Activated naive CD8-positive, alpha-beta T cell treated with anti-CD3 and anti-CD28 coated beads for 36 hours (primary cell): ENCODE measurements around the gene TTLL11. TPM values are rescaled to one million over a fixed set of nuclear protein-coding genes. Genes with fewer than 3 reads are reported as not detected.
"Not testable (repeated sequence)": the region's sequence is repeated elsewhere in the genome, so short reads cannot be mapped to it uniquely, and the experiment has no call there.

Experiments used
- DNase-seq: peaks from one replicate; pipeline ENCODE4 v3.0.0; 2021
- H3K27ac Mint-ChIP-seq: one replicate; pipeline ENCODE4 v1.8.0; 2022; ENCODE audit warnings: mild to moderate bottlenecking, moderate library complexity, mixed read lengths
- H3K27me3 Mint-ChIP-seq: one replicate; pipeline ENCODE4 v1.8.0; 2022; ENCODE audit warnings: mild to moderate bottlenecking, mixed read lengths
- H3K36me3 Mint-ChIP-seq: one replicate; pipeline ENCODE4 v1.8.0; 2021; ENCODE audit warnings: mild to moderate bottlenecking, mixed read lengths
- H3K4me1 Mint-ChIP-seq: one replicate; pipeline ENCODE4 v1.8.0; 2021; ENCODE audit warnings: mixed read lengths
- H3K4me3 Mint-ChIP-seq: one replicate; pipeline ENCODE4 v1.8.0; 2022; ENCODE audit warnings: mild to moderate bottlenecking, moderate library complexity, mixed read lengths
- H3K9me3 Mint-ChIP-seq: one replicate; pipeline ENCODE4 v1.8.0; 2022; ENCODE audit warnings: mixed read lengths
- total RNA-seq, 2 experiments: library from RNA; stranded (reverse); gene quantifications; one replicate each; pipeline ENCODE4 v1.2.3, GENCODE V29; 2021

Gene TTLL11
- total RNA-seq, 2 experiments from 2014 or later = 2.5 to 2.8 TPM

GRCh38 chr9:121792476-121792875, 300.6 kb downstream of the TTLL11 start:
- H3K4me3 Mint-ChIP-seq, H3K27me3 Mint-ChIP-seq, DNase-seq, H3K4me1 Mint-ChIP-seq, H3K36me3 Mint-ChIP-seq, H3K9me3 Mint-ChIP-seq, H3K27ac Mint-ChIP-seq: not testable (repeated sequence)

- Mint-ChIP-seq H3K9me3 (no peaks in the 10 kb centered on the region), H3K27ac (no peak overlapping the region), H3K36me3 (no peaks in the 10 kb centered on the region), H3K4me1 (no peaks in the 10 kb centered on the region), H3K4me3 (no peak overlapping the region), H3K27me3 (no peaks in the 10 kb centered on the region)
- no peak for DNase-seq
Measured at GRCh38 chr9:121790841-121791240, 302.3 kb downstream of the TTLL11 start.

DNA sequence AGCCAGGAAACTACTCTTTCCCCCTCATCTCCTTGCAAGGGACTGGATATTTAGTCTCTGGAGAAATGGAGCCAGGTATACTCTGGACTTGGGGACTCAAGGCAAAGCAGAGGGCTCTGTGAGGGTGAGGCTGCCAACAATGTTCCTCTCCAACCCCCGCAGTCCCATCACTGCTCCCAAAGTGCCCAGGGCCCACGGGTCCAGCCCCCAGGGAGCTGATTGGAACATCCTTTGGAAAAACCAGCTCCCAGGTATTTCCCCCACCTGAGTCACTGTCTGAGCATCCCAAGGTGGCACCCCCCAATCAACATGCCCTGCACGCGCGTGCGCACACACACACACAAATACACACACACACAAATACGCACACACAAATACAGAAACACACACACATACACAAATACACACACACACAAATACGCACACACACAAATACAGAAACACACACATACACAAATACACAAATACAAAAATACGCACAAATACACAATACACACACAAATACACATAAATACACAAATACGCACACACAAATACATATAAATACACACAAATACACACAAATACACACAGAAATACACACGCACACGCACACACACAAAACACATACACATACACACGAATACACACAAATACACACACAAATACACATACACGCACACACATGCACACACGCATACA, 304.3 kb downstream of the TTLL11 start:
- Mint-ChIP-seq H3K4me1 (peaks cover 5% of the 10 kb centered on the region), H3K9me3 (no peaks in the 10 kb centered on the region)

GRCh38 chr9:121786998-121787422, 306.1 kb downstream of the TTLL11 start:
- Mint-ChIP-seq H3K36me3 (no peaks in the 10 kb centered on the region), H3K4me1 (peaks cover 13% of the 10 kb centered on the region), H3K9me3 (no peaks in the 10 kb centered on the region), H3K27me3 (no peaks in the 10 kb centered on the region), H3K27ac (no peak overlapping the region), H3K4me3 (no peak overlapping the region)
- no peak for DNase-seq

More for the DNA sequence above, 304.3 kb downstream of the TTLL11 start:
- DNase-seq = no peak
- Mint-ChIP-seq H3K27ac (no peak overlapping the region), H3K36me3 (no peaks in the 10 kb centered on the region), H3K27me3 (no peaks in the 10 kb centered on the region), H3K4me3 (no peak overlapping the region)

DNA sequence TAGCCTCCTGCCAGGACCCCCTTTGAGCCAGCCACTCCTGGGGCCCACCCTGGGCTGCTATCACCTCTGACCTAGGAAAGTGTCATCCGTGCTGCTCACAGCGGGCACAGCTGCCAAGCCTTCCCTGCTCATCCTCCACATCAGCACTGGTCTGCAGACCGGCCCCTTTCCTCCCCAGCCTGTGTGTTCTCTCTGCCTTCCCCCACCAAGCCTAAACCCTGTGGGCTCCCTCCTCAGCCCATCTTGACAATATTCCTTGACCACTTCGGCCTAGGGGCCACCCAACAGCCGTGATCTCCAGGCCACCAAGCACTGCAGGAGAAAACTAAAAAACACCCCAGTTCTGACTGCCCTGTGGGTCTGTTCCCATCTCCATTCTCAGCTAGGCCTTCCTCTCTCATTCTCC, 306.6 kb downstream of the TTLL11 start:
- Mint-ChIP-seq H3K27me3 (no peaks in the 10 kb centered on the region), H3K9me3 (no peaks in the 10 kb centered on the region), H3K27ac (no peak overlapping the region), H3K4me1 (peaks cover 13% of the 10 kb centered on the region), H3K36me3 (no peaks in the 10 kb centered on the region), H3K4me3 (no peak overlapping the region)
- DNase-seq = no peak

DNA sequence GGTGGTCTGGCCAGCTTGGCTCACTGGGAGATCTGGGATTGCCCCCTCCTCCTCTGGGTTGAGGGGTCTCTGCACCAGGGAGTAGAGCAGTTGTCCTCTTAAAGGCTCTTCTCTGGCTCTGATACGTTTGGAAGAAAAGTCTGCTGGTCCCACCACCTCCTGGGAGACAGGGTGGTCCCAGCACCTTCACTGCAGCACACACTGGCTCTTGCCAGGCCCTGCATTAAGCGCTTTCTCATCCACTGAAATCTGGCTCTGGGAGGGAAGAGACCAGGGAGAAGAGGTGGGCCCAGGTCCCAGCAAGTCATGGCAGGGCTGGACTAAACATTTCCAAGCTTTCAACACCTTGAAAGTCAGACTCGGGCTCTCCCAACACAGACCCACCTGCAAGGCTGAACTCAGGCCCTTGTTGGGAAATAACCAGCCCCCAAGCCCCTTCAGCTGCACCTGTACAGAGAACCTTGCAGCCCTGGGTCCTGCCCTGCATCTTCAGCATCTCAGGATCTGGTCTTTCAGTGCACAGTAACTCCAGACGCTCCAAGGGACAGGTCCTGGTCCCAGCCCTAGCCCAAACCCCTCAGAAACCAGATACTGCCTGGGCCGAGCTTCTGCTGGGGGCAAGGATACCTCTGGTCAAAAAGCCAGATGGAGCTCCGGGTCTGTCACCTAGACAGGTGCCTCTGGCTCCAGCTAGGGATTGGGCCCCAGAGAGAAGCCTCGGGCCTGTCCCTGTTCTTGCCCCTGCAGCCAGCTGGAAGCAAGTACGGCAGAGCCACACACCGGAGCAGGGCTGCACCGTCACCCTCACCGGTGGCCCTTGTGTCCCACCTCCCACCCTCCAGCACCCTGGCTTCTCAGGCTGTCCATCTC, 307.2 kb downstream of the TTLL11 start:
- Mint-ChIP-seq H3K27ac (no peak overlapping the region), H3K27me3 (no peaks in the 10 kb centered on the region), H3K4me1 (peaks cover 13% of the 10 kb centered on the region), H3K9me3 (no peaks in the 10 kb centered on the region), H3K36me3 (no peaks in the 10 kb centered on the region), H3K4me3 (no peak overlapping the region)
- DNase-seq = no peak

GRCh38 chr9:121784731-121785411, 308.2 kb downstream of the TTLL11 start:
- Mint-ChIP-seq H3K9me3 (no peaks in the 10 kb centered on the region), H3K27ac (no peak overlapping the region), H3K27me3 (no peaks in the 10 kb centered on the region)

DNA sequence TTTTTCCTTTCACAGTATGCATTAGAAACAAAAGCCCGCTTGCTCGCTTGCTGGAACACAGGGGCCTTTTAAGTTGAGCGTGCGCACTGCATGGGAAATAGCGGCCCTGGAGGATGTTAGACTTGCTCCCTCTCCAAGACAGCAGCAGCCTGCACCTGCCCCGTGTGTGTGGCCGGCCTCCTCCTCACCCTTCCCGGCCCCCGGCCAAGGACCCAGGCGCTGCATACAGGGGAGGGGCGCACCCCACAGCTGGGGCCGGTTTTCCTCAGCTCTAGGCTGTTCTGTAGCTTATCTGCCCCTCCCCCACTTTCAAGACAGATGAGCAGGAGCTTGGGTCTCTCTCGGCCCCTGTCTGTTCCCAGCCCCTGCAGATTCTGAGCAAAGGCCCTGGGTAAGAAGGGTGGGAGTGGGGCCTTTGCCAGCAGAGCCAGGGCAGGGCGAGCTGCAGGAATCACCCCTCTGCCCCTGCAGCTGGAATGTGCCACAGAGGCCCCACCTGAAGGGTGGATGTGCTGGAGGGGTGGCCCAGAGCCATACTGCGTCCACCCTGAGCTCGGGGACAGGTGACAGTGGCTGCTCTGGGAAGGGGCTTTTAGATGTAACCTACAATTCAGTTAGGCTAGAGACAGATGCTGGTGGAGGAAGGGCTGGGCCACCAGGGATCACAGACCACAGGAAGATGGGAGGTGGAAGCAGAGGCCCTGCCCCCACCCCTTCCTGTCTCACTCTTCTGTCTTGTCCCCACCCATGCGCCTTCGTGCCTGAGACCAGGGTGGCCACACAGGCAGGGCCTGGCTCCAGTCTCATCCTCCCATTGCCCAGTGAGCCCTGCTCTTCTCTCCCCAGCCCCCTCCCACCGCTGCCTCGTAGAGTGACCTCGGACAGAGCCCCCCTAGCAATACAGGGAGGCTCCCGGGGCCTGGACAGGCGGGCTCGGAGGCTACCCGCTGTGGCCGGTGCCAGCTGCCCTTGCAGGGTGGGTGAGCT, 309.3 kb downstream of the TTLL11 start:
- Mint-ChIP-seq H3K36me3 (no peaks in the 10 kb centered on the region), H3K27me3 (no peaks in the 10 kb centered on the region), H3K27ac (no peak overlapping the region), H3K4me3 (no peak overlapping the region), H3K4me1 (peaks cover 13% of the 10 kb centered on the region), H3K9me3 (peaks cover 4% of the 10 kb centered on the region)
- no peak for DNase-seq

More at GRCh38 chr9:121784731-121785411, 308.2 kb downstream of the TTLL11 start:
- Mint-ChIP-seq H3K36me3 (no peaks in the 10 kb centered on the region), H3K4me1 (peaks cover 13% of the 10 kb centered on the region), H3K4me3 (no peak overlapping the region)
- DNase-seq = no peak

DNA sequence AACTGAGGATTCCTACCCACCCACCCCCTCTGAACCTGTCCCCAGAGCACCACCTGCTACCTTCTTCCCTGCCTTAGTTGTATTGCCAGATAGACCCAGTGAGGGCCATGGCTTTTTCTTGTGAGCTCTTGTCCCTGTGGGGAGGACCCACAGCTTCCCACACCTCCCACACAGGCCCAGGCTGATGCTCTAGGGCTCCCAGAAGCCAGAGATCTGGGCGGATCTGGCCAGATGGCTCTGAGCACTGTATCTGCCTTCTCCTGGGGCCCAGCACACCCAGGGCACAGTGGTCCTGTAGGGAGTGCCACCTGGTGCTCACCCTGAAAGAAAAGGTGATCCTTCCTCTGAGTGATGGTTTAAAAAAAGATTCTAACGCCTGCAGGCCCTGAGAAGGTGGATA, 310.0 kb downstream of the TTLL11 start:
- Mint-ChIP-seq H3K27ac (no peak overlapping the region), H3K36me3 (no peaks in the 10 kb centered on the region), H3K4me3 (no peak overlapping the region), H3K27me3 (no peaks in the 10 kb centered on the region), H3K9me3 (peaks cover 6% of the 10 kb centered on the region), H3K4me1 (peaks cover 13% of the 10 kb centered on the region)
- no peak for DNase-seq

GRCh38 chr9:121782514-121783110, 310.5 kb downstream of the TTLL11 start:
- no peaks in the 10 kb centered on the region for H3K36me3 Mint-ChIP-seq
- H3K4me1 Mint-ChIP-seq = peaks cover 13% of the 10 kb centered on the region
- no peak overlapping the region for H3K27ac Mint-ChIP-seq
- DNase-seq = no peak
- no peak overlapping the region for H3K4me3 Mint-ChIP-seq
- no peaks in the 10 kb centered on the region for H3K27me3 Mint-ChIP-seq
- peaks cover 8% of the 10 kb centered on the region for H3K9me3 Mint-ChIP-seq

DNA sequence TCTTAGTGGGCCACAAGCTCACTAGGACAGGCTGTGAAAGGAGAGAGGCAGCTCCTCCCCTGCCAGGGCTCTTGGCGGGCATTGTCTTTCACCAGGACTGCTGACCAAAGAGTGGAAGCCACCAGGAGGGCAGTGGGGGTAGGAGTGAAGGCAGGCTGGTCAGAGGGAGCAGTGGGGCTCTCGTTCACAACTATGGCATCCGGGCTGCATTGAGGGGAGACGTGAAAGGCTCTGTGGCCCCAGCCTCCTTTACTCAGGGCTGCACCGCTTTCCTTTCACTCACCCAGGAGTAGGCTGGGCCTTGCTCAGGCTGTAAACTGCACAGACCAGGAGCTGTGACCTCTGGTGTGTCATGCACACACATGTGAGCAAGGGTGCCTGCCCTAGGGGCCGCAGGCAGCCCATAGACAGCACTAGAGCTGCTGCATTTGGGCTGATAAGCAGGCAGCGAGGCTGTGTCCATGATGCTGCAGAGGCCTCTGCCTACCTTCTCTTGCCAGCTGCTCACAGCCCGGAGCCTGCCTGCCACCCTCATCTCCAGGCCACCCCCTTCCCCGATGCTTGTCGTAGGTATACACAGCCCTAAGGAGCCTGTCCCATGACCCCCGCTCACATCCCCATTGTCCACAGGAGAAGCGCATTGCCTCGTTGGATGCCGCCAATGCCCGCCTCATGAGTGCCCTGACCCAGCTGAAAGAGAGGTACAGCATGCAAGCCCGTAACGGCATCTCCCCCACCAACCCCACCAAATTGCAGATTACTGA, 311.2 kb downstream of the TTLL11 start:
- Mint-ChIP-seq H3K4me3 (no peak overlapping the region), H3K9me3 (peaks cover 8% of the 10 kb centered on the region), H3K36me3 (no peaks in the 10 kb centered on the region), H3K27ac (no peak overlapping the region), H3K4me1 (peaks cover 13% of the 10 kb centered on the region), H3K27me3 (no peaks in the 10 kb centered on the region)
- no peak for DNase-seq

- DNase-seq = no peak
- Mint-ChIP-seq H3K27me3 (no peaks in the 10 kb centered on the region), H3K36me3 (no peaks in the 10 kb centered on the region), H3K9me3 (peaks cover 8% of the 10 kb centered on the region), H3K4me1 (peaks cover 13% of the 10 kb centered on the region), H3K27ac (no peak overlapping the region), H3K4me3 (no peak overlapping the region)
Measured at GRCh38 chr9:121781145-121781548, 312.0 kb downstream of the TTLL11 start.

DNA sequence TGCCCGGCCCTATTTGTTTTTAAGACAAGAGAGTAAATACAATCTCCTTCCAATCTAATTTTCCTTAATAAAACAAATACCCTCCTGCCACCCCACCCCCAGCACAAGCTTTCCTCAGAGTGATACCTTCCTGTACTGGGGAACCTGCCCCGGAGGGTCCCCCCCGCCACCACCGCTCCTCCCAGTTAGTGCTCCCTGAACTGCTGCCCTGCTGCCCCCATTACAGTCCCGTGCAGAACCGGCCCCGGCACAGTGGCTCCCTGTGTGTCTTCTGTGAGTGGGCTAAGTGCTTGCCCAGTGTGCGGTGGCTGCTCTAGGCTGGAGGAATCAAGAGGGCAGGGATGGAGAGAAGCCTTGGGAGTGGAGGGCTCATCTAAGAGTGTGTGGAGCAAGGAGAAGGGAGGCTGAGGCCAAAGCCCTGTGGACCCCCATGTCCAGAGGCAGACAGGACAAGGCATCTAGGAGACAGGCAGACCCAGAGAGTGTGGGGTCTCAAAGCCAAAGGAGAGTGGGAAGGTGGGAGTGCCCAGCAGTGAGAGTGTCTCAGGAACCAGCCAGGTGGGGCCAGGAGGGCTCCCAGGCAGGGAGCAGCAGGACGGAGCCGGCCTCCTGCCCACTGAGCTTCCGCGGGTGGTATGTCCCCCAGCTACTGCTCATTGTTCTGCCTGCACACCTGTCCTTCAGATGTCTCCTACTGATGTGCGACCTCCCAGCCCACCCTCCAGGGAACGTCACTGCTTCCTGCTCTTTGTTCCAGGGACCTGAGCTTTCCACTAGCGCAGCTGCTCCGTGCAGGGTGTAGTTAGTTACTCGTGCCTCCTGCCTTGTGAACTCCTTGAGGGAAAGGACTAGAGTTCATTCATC, 312.7 kb downstream of the TTLL11 start:
- DNase-seq = no peak
- Mint-ChIP-seq H3K4me3 (no peak overlapping the region), H3K4me1 (peaks cover 13% of the 10 kb centered on the region), H3K36me3 (no peaks in the 10 kb centered on the region), H3K9me3 (peaks cover 8% of the 10 kb centered on the region), H3K27me3 (no peaks in the 10 kb centered on the region), H3K27ac (no peak overlapping the region)
